ENCODE results near the gene CDCP2. TPM values are rescaled to one million over a fixed set of nuclear protein-coding genes. Genes with fewer than 3 reads are reported as not detected.

The CDCP2 gene
- total and polyA plus RNA-seq, 2 experiments from 2014 or later, result not detected

DNA sequence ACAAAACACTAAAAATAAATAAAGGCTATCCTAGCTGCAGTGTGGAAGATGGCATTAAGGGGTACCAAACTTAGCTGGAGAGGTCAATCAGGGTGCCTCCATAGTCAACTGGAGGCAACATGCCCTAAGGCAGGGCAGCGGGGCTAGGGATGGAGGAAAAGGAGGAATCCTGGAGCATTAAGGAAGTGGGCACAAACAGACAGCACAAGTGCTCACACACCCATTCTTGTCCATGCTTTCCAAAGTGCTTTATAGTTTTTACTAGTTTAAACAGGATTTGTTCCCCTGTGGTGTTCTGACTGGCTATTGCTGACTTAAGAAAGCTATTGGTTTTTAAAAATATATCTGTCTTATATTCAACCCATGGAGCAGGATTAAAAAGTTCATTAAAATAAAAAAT is 66.0 kb downstream of the CDCP2 start:
- H3K79me2 ChIP-seq (replicated peaks; ENCODE audit: insufficient read depth), result no peaks in the 10 kb centered on the region
- TF ChIP-seq, protein P1, sequence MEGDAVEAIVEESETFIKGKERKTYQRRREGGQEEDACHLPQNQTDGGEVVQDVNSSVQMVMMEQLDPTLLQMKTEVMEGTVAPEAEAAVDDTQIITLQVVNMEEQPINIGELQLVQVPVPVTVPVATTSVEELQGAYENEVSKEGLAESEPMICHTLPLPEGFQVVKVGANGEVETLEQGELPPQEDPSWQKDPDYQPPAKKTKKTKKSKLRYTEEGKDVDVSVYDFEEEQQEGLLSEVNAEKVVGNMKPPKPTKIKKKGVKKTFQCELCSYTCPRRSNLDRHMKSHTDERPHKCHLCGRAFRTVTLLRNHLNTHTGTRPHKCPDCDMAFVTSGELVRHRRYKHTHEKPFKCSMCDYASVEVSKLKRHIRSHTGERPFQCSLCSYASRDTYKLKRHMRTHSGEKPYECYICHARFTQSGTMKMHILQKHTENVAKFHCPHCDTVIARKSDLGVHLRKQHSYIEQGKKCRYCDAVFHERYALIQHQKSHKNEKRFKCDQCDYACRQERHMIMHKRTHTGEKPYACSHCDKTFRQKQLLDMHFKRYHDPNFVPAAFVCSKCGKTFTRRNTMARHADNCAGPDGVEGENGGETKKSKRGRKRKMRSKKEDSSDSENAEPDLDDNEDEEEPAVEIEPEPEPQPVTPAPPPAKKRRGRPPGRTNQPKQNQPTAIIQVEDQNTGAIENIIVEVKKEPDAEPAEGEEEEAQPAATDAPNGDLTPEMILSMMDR (conservative IDR thresholded peaks at IDR 0.05; ENCODE audit: low read depth in 2 of 2), result no peak
- no peak for TF ChIP-seq EZH2 (IDR thresholded peaks at IDR 0.05; ENCODE audit: low read depth, unreplicated experiment)
- TF ChIP-seq STAT1 (IDR thresholded peaks at IDR 0.05; ENCODE audit: unreplicated experiment), result no peak
- no peak for TF ChIP-seq JUNB (IDR thresholded peaks at IDR 0.05; ENCODE audit: unreplicated experiment)
- no peak for TF ChIP-seq NANOG (IDR thresholded peaks at IDR 0.05; ENCODE audit: borderline replicate concordance)
- no peak for TF ChIP-seq EZH2phosphoT487 (IDR thresholded peaks at IDR 0.05; ENCODE audit: unreplicated experiment)
- TF ChIP-seq, protein P2, sequence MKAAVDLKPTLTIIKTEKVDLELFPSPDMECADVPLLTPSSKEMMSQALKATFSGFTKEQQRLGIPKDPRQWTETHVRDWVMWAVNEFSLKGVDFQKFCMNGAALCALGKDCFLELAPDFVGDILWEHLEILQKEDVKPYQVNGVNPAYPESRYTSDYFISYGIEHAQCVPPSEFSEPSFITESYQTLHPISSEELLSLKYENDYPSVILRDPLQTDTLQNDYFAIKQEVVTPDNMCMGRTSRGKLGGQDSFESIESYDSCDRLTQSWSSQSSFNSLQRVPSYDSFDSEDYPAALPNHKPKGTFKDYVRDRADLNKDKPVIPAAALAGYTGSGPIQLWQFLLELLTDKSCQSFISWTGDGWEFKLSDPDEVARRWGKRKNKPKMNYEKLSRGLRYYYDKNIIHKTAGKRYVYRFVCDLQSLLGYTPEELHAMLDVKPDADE (IDR thresholded peaks at IDR 0.05), result no peak
- no peak for TF ChIP-seq ZNF114 (CRISPR knock-in tag; IDR thresholded peaks at IDR 0.05)
- TF ChIP-seq, protein P3, sequence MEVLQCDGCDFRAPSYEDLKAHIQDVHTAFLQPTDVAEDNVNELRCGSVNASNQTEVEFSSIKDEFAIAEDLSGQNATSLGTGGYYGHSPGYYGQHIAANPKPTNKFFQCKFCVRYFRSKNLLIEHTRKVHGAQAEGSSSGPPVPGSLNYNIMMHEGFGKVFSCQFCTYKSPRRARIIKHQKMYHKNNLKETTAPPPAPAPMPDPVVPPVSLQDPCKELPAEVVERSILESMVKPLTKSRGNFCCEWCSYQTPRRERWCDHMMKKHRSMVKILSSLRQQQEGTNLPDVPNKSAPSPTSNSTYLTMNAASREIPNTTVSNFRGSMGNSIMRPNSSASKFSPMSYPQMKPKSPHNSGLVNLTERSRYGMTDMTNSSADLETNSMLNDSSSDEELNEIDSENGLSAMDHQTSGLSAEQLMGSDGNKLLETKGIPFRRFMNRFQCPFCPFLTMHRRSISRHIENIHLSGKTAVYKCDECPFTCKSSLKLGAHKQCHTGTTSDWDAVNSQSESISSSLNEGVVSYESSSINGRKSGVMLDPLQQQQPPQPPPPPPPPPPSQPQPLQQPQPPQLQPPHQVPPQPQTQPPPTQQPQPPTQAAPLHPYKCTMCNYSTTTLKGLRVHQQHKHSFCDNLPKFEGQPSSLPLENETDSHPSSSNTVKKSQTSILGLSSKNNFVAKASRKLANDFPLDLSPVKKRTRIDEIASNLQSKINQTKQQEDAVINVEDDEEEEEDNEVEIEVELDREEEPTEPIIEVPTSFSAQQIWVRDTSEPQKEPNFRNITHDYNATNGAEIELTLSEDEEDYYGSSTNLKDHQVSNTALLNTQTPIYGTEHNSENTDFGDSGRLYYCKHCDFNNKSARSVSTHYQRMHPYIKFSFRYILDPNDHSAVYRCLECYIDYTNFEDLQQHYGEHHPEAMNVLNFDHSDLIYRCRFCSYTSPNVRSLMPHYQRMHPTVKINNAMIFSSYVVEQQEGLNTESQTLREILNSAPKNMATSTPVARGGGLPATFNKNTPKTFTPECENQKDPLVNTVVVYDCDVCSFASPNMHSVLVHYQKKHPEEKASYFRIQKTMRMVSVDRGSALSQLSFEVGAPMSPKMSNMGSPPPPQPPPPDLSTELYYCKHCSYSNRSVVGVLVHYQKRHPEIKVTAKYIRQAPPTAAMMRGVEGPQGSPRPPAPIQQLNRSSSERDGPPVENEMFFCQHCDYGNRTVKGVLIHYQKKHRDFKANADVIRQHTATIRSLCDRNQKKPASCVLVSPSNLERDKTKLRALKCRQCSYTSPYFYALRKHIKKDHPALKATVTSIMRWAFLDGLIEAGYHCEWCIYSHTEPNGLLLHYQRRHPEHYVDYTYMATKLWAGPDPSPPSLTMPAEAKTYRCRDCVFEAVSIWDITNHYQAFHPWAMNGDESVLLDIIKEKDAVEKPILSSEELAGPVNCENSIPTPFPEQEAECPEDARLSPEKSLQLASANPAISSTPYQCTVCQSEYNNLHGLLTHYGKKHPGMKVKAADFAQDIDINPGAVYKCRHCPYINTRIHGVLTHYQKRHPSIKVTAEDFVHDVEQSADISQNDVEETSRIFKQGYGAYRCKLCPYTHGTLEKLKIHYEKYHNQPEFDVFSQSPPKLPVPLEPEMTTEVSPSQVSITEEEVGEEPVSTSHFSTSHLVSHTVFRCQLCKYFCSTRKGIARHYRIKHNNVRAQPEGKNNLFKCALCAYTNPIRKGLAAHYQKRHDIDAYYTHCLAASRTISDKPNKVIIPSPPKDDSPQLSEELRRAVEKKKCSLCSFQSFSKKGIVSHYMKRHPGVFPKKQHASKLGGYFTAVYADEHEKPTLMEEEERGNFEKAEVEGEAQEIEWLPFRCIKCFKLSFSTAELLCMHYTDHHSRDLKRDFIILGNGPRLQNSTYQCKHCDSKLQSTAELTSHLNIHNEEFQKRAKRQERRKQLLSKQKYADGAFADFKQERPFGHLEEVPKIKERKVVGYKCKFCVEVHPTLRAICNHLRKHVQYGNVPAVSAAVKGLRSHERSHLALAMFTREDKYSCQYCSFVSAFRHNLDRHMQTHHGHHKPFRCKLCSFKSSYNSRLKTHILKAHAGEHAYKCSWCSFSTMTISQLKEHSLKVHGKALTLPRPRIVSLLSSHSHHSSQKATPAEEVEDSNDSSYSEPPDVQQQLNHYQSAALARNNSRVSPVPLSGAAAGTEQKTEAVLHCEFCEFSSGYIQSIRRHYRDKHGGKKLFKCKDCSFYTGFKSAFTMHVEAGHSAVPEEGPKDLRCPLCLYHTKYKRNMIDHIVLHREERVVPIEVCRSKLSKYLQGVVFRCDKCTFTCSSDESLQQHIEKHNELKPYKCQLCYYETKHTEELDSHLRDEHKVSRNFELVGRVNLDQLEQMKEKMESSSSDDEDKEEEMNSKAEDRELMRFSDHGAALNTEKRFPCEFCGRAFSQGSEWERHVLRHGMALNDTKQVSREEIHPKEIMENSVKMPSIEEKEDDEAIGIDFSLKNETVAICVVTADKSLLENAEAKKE (CRISPR knock-in tag; IDR thresholded peaks at IDR 0.05), result no peak
- TF ChIP-seq POLR2AphosphoS5 (IDR thresholded peaks at IDR 0.05; ENCODE audit: low read depth), result no peak
- TF ChIP-seq, protein P4, sequence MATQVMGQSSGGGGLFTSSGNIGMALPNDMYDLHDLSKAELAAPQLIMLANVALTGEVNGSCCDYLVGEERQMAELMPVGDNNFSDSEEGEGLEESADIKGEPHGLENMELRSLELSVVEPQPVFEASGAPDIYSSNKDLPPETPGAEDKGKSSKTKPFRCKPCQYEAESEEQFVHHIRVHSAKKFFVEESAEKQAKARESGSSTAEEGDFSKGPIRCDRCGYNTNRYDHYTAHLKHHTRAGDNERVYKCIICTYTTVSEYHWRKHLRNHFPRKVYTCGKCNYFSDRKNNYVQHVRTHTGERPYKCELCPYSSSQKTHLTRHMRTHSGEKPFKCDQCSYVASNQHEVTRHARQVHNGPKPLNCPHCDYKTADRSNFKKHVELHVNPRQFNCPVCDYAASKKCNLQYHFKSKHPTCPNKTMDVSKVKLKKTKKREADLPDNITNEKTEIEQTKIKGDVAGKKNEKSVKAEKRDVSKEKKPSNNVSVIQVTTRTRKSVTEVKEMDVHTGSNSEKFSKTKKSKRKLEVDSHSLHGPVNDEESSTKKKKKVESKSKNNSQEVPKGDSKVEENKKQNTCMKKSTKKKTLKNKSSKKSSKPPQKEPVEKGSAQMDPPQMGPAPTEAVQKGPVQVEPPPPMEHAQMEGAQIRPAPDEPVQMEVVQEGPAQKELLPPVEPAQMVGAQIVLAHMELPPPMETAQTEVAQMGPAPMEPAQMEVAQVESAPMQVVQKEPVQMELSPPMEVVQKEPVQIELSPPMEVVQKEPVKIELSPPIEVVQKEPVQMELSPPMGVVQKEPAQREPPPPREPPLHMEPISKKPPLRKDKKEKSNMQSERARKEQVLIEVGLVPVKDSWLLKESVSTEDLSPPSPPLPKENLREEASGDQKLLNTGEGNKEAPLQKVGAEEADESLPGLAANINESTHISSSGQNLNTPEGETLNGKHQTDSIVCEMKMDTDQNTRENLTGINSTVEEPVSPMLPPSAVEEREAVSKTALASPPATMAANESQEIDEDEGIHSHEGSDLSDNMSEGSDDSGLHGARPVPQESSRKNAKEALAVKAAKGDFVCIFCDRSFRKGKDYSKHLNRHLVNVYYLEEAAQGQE (IDR thresholded peaks at IDR 0.05; ENCODE audit: unreplicated experiment), result no peak
- TF ChIP-seq CREB1 (CRISPR knock-in tag; IDR thresholded peaks at IDR 0.05; ENCODE audit: low read depth), result no peak
- no peak for TF ChIP-seq ZNF331 (CRISPR knock-in tag; IDR thresholded peaks at IDR 0.05; ENCODE audit: low read depth)
- no peaks in the 10 kb centered on the region for H3K9me3 Mint-ChIP-seq
- no peaks in the 10 kb centered on the region for H3K36me3 Mint-ChIP-seq (ENCODE audit: low read depth)
- H3K36me3 ChIP-seq (ENCODE audit: insufficient read depth), result no peaks in the 10 kb centered on the region
- no peaks in the 10 kb centered on the region for H3K9me2 ChIP-seq (ENCODE audit: insufficient read depth)
- no peak overlapping the region for H3K27ac ChIP-seq (ENCODE audit: low read depth)
- no peak overlapping the region for H3K4me3 Mint-ChIP-seq
- ATAC-seq (no peak), DNase-seq (ENCODE audit: low spot score) (no peak)
- no peak overlapping the region for H3K4me2 ChIP-seq
- H2AFZ ChIP-seq, result no peak overlapping the region
- no peaks in the 10 kb centered on the region for H4K20me1 ChIP-seq (replicated peaks; ENCODE audit: insufficient read depth)
- H3K4me1 Mint-ChIP-seq, result peaks cover 7% of the 10 kb centered on the region; the same call in 2 of the 3 replicates
- H3K27ac Mint-ChIP-seq, result no peak overlapping the region
- no peak overlapping the region for H3K4me3 ChIP-seq
- no peaks in the 10 kb centered on the region for H3K27me3 Mint-ChIP-seq (ENCODE audit: insufficient read depth, low read depth, poor library complexity)
- no peaks in the 10 kb centered on the region; the same call in 1 of the 2 replicates for H3K4me1 ChIP-seq (ENCODE audit: insufficient read depth)
- H3F3A ChIP-seq (replicated peaks; ENCODE audit: low read depth), result no peaks in the 10 kb centered on the region
- H3K27me3 ChIP-seq (ENCODE audit: insufficient read depth), result no peaks in the 10 kb centered on the region

Data from GM23338 (cell line).